SKM-1 (cell line): Measurements from ENCODE around the gene EOGT.

ENCODE experiments used
- DNase-seq: peaks from one replicate; lab custom pipeline; 2025; ENCODE audit not compliant: unreplicated experiment; lab: John Stamatoyannopoulos, UW

Gene EOGT

DNA sequence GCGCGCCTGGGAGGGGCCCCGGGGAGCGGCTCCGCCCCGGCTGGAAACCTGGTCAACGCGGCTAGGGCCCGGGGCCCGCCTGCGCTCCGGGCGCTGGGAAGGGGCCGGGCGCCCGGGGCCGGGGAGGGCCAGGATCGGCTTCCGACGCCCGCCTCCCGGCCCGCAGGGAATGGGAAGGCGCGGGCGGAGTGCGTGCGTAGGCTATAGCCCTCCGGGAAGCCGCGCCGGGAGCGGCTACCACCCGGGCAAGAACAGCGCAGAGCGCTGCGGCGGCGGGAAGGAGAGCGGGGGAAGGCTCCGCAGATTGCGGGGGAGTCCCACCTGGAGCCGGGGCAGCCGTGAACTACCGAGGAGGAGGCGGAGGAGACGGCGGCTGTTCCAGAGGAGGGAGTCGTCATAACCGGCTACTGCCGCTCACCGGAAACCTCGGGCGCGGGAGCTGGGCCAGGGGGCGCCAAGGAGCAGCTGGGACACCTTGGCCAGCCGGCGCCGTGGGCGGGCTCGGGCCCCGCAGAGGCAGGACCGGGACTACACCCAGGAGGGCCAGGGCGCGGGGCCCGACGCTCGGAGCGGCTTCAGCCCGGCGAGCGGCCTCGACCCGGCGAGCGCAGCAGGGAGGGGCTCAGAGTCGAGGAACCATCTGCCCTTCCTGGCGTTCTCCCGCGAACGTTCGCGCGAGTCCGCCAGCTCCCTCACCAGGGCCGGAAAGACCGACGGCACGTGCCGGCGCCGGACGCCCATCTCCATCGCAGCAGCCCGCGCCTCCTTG, at the start of gene EOGT:
Gene EOGT (minus strand): TSS at position 432 of the 769 bp plus-strand sequence. CDS start 3,838 bp downstream, outside the sequence.
- DNase-seq = peak; percentile 28

DNA sequence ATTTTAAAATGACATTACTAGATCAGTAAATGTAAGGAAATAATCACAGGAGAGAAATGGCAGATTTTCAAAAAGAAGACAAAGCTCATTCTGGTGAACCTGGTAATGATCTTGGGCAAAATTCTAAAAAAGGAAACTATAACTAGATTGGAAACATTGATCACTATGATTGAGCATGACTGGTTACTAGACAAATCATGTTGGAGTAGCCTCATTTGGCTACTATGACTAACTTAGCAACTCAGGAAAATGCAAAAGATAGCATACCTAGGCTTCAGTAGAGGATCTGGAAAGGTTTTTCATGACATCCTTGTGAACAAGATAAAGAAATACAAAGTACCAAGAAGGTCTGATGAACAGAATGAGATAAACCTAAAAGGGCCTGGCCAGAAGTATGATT, 46.2 kb upstream of the EOGT start:
- DNase-seq = no peak

DNA sequence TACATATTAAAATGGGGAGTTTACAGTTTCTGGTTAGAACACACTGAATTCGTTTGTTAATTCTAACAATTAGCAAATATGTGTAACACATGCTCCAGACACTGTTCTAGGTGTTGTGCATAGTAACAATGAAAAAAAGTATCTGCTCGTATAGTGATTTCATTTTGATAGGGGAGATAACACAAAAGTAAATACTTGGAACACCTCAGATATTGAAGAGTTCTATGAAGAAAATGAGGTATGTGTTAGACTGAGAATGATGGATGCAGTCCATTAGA, 45.4 kb upstream of the EOGT start:
- DNase-seq = no peak

GRCh38 chr3:69058180-69058946, 44.9 kb upstream of the EOGT start:
- peak; percentile 82 for DNase-seq

DNA sequence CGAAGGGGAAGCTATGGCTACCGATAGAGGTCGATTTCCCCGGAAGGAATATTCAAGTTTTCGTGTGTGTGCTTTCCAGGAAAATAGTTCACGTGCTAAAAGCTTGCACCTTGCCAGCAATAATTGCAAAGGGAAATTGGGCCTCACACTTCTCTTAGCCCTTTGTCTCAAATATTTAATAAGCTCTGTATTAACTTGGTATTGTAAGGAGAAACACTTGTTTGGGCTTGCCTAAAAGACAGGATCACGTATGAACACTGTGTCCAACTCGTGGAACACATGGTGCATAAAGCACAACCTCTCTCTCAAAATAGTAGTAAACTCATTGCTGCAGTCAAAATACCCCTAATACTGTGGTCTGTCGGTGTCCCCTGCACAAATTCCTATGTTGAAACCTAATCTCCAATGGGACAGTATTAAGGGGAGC, 39.0 kb upstream of the EOGT start:
- DNase-seq = no peak

GRCh38 chr3:69051756-69052471, 38.4 kb upstream of the EOGT start, which contains the start of gene TMF1:
Gene TMF1 (minus strand): TSS chr3:69052333. CDS start chr3:69052086, 247 bp downstream.
- DNase-seq = no peak

DNA sequence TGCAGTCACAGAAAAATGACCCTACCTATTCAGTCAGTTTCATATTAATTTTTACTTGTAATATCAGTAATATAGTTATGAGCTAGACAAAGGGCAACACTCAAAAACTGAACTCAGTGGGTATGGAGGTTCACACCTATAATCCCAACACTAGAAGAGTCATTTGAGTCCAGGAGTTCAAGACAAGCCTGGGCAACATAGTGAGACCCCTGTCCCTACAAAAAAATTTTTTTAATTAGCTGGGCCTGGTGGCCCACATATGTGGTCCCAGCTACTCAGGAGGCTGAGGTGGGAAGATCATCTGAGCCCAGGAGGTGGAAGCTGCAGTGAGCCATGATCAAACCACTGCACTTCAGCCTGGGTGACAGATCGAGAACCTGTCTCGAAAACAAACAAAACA, 35.5 kb upstream of the EOGT start:
- DNase-seq = no peak

- no peak for DNase-seq
These were observed 31.1 kb upstream of the EOGT start for GRCh38 chr3:69044608-69045007.

DNA sequence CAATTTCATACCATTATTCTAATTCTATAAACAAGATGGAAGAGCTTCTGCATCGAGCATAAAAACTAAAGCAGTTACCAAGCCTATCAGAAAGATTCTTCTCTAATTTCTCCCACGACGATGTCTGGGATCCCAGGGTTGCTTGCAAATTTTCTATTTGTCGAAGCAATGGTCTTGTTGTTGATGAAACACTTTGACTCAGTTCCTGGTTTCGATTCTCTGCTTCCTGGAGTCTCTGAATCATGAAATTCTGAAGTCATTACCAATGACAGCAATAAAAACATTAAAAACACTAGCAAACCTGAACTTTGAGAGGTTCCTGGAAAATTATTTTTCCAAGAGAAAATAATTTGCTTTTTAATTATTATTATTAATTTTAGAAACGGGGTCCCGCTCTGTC, 20.0 kb upstream of the EOGT start:
- DNase-seq = no peak

GRCh38 chr3:69032737-69033136, 19.3 kb upstream of the EOGT start:
- no peak for DNase-seq

GRCh38 chr3:69032142-69032541, 18.7 kb upstream of the EOGT start:
- DNase-seq = no peak

- no peak for DNase-seq
These were observed 18.2 kb upstream of the EOGT start for GRCh38 chr3:69031635-69032034.

DNA sequence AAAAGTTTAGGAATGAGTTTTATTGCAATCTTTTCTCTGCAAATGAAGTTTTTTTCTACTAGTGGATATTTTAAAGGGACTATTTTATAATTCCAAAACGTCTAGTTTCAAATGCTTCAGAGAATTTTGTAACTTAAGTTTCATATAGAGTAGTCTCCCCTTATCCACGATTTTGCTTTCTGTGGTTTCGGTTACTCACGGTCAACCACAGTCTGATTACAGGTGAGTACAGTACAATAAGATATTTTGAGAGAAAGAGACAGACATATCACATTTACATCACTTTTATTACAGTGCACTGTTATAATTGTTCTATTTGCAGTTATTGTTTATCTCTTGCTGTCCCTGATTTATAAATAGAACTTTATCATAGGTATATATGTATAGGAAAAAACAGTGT, 7.4 kb upstream of the EOGT start:
- no peak for DNase-seq

GRCh38 chr3:69020424-69020823, 6.9 kb upstream of the EOGT start:
- no peak for DNase-seq

DNA sequence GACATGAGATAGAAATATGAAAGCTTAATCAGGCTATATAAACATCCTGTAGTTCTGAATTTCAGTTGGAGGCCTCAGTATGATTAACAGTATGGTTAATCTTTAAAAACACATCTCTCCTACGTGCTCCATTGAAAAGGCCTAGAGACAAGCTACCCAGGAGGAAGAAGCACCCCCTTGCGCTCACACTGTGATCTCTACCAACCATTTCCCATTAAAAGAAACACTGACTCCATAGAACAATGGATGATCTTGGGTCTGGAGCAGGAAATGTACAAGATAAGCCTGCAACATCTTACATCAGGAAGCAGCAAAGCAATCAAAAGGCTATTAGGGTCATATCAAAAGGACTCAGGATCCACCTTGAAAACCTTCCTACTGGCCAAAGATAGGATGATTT, 3.4 kb upstream of the EOGT start:
- no peak for DNase-seq

GRCh38 chr3:69016102-69016501, 2.6 kb upstream of the EOGT start:
- no peak for DNase-seq

GRCh38 chr3:69014022-69014580, 617 bp upstream of the EOGT start:
- no peak for DNase-seq

- no peak for DNase-seq
These were observed 658 bp downstream of the EOGT start for GRCh38 chr3:69012800-69013252.

DNA sequence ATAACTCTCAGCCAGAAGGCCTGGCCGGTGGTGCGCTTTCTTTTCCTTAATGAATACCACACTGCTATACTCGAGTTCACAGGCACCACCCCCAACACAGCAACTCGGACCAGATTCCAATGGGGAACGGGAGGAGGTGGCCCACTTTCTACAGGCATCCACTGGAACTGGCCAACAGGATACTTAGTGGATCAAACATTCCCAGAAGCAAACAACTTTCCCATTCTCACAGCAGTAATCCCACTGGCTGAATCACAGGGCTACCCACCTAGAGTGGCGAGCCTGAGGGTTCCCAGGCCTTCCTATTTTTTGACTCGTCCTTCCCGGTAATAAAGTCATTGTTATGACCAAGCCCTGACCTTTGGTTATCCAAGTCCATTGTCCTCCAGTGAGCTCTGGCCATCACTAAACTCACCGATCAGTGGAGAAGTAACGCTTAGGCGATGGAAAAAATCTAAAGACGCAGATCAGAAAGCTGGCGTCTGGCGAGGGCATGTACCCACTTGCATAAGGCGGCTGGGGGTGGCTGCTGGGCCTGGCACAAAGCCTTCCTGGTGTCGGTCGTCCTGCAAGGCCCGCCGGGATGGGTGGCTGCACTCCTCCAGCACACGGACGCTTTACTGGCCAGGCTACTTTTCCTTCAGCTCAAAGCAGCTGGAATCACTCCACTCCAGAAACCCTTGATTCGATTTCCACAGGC, 1.2 kb downstream of the EOGT start:
- no peak for DNase-seq

DNA sequence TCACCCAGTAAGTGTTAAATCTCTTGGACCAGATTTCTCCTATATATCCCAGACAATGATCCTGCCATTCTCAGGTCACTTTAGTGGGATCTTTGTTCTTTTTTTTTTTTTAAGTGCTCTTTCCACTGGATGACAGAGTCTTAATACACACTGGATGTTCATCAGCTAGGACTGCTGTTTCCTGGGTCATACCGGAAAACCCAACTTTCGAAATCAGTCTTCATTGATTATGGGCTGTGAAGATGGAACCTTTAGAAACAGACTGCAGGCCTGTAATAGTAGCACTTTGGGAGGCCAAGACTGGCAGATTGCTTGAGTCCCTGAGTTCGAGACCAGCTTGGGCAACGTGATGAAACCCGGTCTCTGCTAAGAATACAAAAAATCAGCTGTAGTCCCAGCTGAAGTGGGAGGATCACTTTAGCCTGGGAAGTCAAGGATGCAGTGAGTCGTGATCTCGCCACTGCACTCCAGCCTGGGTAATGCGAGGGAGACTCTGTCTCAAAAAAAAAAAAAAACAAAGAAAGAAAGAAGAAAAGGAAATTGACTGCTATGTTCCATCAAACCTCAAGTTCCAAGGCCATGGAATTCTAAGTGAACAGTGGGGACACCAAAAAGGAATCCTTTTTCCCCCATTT, 2.3 kb downstream of the EOGT start:
- no peak for DNase-seq
